ENCODE results near the gene MMP28. TPM values are rescaled to one million over a fixed set of nuclear protein-coding genes. Genes with fewer than 3 reads are reported as not detected.
A peak's percentile ranks its signal among the peaks of the same experiment; 100 is the strongest.

The MMP28 gene
- total RNA-seq, 2 experiments from 2014 or later, result not detected

GRCh38 chr17:35742496-35742895, 52.9 kb downstream of the MMP28 start:
- ChIA-PET CTCF (interaction anchor here (1.4 to 1.6 kb wide), 2 partner anchors 62 to 129 kb away, joined by 3 to 6 read pairs; no protein-coding TSS in a partner anchor), POLR2A (no interaction called here)
- H3K4me3 Mint-ChIP-seq, result no peak overlapping the region
- H3K27me3 Mint-ChIP-seq (ENCODE audit: low read depth), result peaks cover 29% of the 10 kb centered on the region
- H3K9me3 Mint-ChIP-seq (ENCODE audit: insufficient read depth), result no peaks in the 10 kb centered on the region
- ATAC-seq (no peak), DNase-seq (no peak)
- peaks cover 7% of the 10 kb centered on the region for H3K4me1 Mint-ChIP-seq (ENCODE audit: low read depth)
- no peak overlapping the region for H3K27ac Mint-ChIP-seq
- no peaks in the 10 kb centered on the region for H3K36me3 Mint-ChIP-seq (ENCODE audit: low read depth)

GRCh38 chr17:35740997-35741931, 54.2 kb downstream of the MMP28 start:
- ChIA-PET POLR2A (interaction anchor here (0.6 kb wide), 1 partner anchor 13 kb away, joined by 3 read pairs; no protein-coding TSS in a partner anchor), CTCF (interaction anchor here (1.4 to 2.2 kb wide), 3 partner anchors 23 to 128 kb away, joined by 3 to 14 read pairs (median 6); no protein-coding TSS in a partner anchor)
- Mint-ChIP-seq H3K4me1 (ENCODE audit: low read depth) (peaks cover 7% of the 10 kb centered on the region), H3K4me3 (peak overlapping the region; percentile 49), H3K27me3 (ENCODE audit: low read depth) (peaks cover 29% of the 10 kb centered on the region), H3K27ac (no peak overlapping the region), H3K36me3 (ENCODE audit: low read depth) (no peaks in the 10 kb centered on the region), H3K9me3 (ENCODE audit: insufficient read depth) (no peaks in the 10 kb centered on the region)
- ATAC-seq, result peak; percentile 60
- DNase-seq, result peak; percentile 34

- Mint-ChIP-seq H3K27me3 (ENCODE audit: low read depth) (peaks cover 29% of the 10 kb centered on the region), H3K4me1 (ENCODE audit: low read depth) (peaks cover 7% of the 10 kb centered on the region), H3K9me3 (ENCODE audit: insufficient read depth) (no peaks in the 10 kb centered on the region), H3K36me3 (ENCODE audit: low read depth) (no peaks in the 10 kb centered on the region), H3K27ac (no peak overlapping the region), H3K4me3 (no peak overlapping the region)
- DNase-seq (no peak), ATAC-seq (no peak)
- ChIA-PET CTCF (interaction anchor here (1.2 to 2.2 kb wide), 3 partner anchors 24 to 127 kb away, joined by 4 to 14 read pairs (median 5); no protein-coding TSS in a partner anchor), POLR2A (interaction anchor here (0.5 to 1.1 kb wide), 3 partner anchors 12 to 1205 kb away, joined by 3 read pairs; partner anchors contain the start of gene TAF15)
These were observed 55.2 kb downstream of the MMP28 start for GRCh38 chr17:35740216-35740615.

- ATAC-seq (no peak), DNase-seq (no peak)
- Mint-ChIP-seq H3K27ac (no peak overlapping the region), H3K4me3 (no peak overlapping the region), H3K27me3 (ENCODE audit: low read depth) (peaks cover 27% of the 10 kb centered on the region), H3K36me3 (ENCODE audit: low read depth) (no peaks in the 10 kb centered on the region), H3K4me1 (ENCODE audit: low read depth) (peaks cover 7% of the 10 kb centered on the region), H3K9me3 (ENCODE audit: insufficient read depth) (no peaks in the 10 kb centered on the region)
- POLR2A ChIA-PET, result interaction anchor here (0.6 kb wide), 2 partner anchors 11 to 25 kb away, joined by 3 to 5 read pairs; no protein-coding TSS in a partner anchor
- CTCF ChIA-PET, result interaction anchor here (0.9 to 2.2 kb wide), 3 partner anchors 9 to 26 kb away, joined by 5 to 14 read pairs (median 7); no protein-coding TSS in a partner anchor
These were observed 56.8 kb downstream of the MMP28 start for GRCh38 chr17:35738519-35739133.

GRCh38 chr17:35736236-35736635, 59.2 kb downstream of the MMP28 start:
- CTCF ChIA-PET, result interaction anchor here (1.1 kb wide), 1 partner anchor 11 kb away, joined by 3 read pairs; no protein-coding TSS in a partner anchor
- H3K4me3 Mint-ChIP-seq, result no peak overlapping the region
- POLR2A ChIA-PET, result no interaction called here
- DNase-seq (no peak), ATAC-seq (no peak)
- H3K4me1 Mint-ChIP-seq (ENCODE audit: low read depth), result peaks cover 6% of the 10 kb centered on the region
- H3K27ac Mint-ChIP-seq, result no peak overlapping the region
- peaks cover 27% of the 10 kb centered on the region for H3K27me3 Mint-ChIP-seq (ENCODE audit: low read depth)
- H3K9me3 Mint-ChIP-seq (ENCODE audit: insufficient read depth), result no peaks in the 10 kb centered on the region
- no peaks in the 10 kb centered on the region for H3K36me3 Mint-ChIP-seq (ENCODE audit: low read depth)

GRCh38 chr17:35735036-35735805, 60.2 kb downstream of the MMP28 start:
- Mint-ChIP-seq H3K4me1 (ENCODE audit: low read depth) (peaks cover 13% of the 10 kb centered on the region), H3K27me3 (ENCODE audit: low read depth) (peaks cover 31% of the 10 kb centered on the region), H3K4me3 (no peak overlapping the region), H3K36me3 (ENCODE audit: low read depth) (peaks cover 9% of the 10 kb centered on the region), H3K9me3 (ENCODE audit: insufficient read depth) (no peaks in the 10 kb centered on the region), H3K27ac (no peak overlapping the region)
- DNase-seq, result no peak
- ATAC-seq, result no peak
- CTCF ChIA-PET, result interaction anchor here (0.7 to 1.1 kb wide), 2 partner anchors 12 to 121 kb away, joined by 3 read pairs; no protein-coding TSS in a partner anchor
- POLR2A ChIA-PET, result no interaction called here

- Mint-ChIP-seq H3K9me3 (ENCODE audit: insufficient read depth) (no peaks in the 10 kb centered on the region), H3K36me3 (ENCODE audit: low read depth) (peaks cover 9% of the 10 kb centered on the region), H3K4me1 (ENCODE audit: low read depth) (peaks cover 13% of the 10 kb centered on the region), H3K27ac (no peak overlapping the region), H3K4me3 (no peak overlapping the region), H3K27me3 (ENCODE audit: low read depth) (peaks cover 24% of the 10 kb centered on the region)
- ChIA-PET CTCF (no interaction called here), POLR2A (no interaction called here)
- DNase-seq, result no peak
- ATAC-seq, result no peak
These were observed 61.0 kb downstream of the MMP28 start for GRCh38 chr17:35734396-35734795.

GRCh38 chr17:35733366-35733765, 62.1 kb downstream of the MMP28 start:
- ATAC-seq, result no peak
- CTCF ChIA-PET, result no interaction called here

GRCh38 chr17:35732806-35733136, 62.7 kb downstream of the MMP28 start:
- POLR2A ChIA-PET, result no interaction called here
- no peaks in the 10 kb centered on the region for H3K9me3 Mint-ChIP-seq (ENCODE audit: insufficient read depth)
- CTCF ChIA-PET, result no interaction called here
- peaks cover 17% of the 10 kb centered on the region for H3K36me3 Mint-ChIP-seq (ENCODE audit: low read depth)
- peaks cover 20% of the 10 kb centered on the region for H3K27me3 Mint-ChIP-seq (ENCODE audit: low read depth)
- DNase-seq (no peak), ATAC-seq (no peak)
- H3K27ac Mint-ChIP-seq, result no peak overlapping the region
- peaks cover 13% of the 10 kb centered on the region for H3K4me1 Mint-ChIP-seq (ENCODE audit: low read depth)
- H3K4me3 Mint-ChIP-seq, result no peak overlapping the region

More at GRCh38 chr17:35733366-35733765, 62.1 kb downstream of the MMP28 start:
- POLR2A ChIA-PET, result interaction anchor here (0.6 kb wide), 1 partner anchor 749 kb away, joined by 3 read pairs; no protein-coding TSS in a partner anchor
- no peak overlapping the region for H3K27ac Mint-ChIP-seq
- peaks cover 12% of the 10 kb centered on the region for H3K36me3 Mint-ChIP-seq (ENCODE audit: low read depth)
- DNase-seq, result no peak
- no peak overlapping the region for H3K4me3 Mint-ChIP-seq
- H3K27me3 Mint-ChIP-seq (ENCODE audit: low read depth), result peaks cover 20% of the 10 kb centered on the region
- H3K4me1 Mint-ChIP-seq (ENCODE audit: low read depth), result peaks cover 13% of the 10 kb centered on the region
- H3K9me3 Mint-ChIP-seq (ENCODE audit: insufficient read depth), result no peaks in the 10 kb centered on the region

GRCh38 chr17:35731917-35732805, 63.3 kb downstream of the MMP28 start:
- Mint-ChIP-seq H3K27ac (no peak overlapping the region), H3K9me3 (ENCODE audit: insufficient read depth) (no peaks in the 10 kb centered on the region), H3K36me3 (ENCODE audit: low read depth) (peaks cover 21% of the 10 kb centered on the region), H3K27me3 (ENCODE audit: low read depth) (peaks cover 20% of the 10 kb centered on the region), H3K4me3 (peak overlapping the region; percentile 22), H3K4me1 (ENCODE audit: low read depth) (peaks cover 13% of the 10 kb centered on the region)
- POLR2A ChIA-PET, result interaction anchor here (1.0 kb wide), 1 partner anchor 491 kb away, joined by 3 read pairs; no protein-coding TSS in a partner anchor
- DNase-seq (no peak), ATAC-seq (no peak)
- CTCF ChIA-PET, result interaction anchor here (2.5 to 4.5 kb wide), 2 partner anchors 15 to 119 kb away, joined by 9 to 15 read pairs; no protein-coding TSS in a partner anchor

Measured in activated CD8-positive, alpha-beta T cell treated with anti-CD3 and anti-CD28 coated beads, Interleukin-2, amount 10 ng/mL, durations not matched to agents 7 days and 5 days (primary cell).